MM.1S (cell line): ENCODE data around the gene NRBP1.

Experiments
- DNase-seq: peaks from one replicate; pipeline ENCODE4 v3.0.0-alpha.2; 2015
- H2AFZ ChIP-seq: fragments of 300-600 bp; sonication (generic); 2 replicates; pipeline ENCODE4 v1.6.0; 2016; ENCODE audit warnings: antibody characterized with exemption, low read length
- H3F3A ChIP-seq: fragments of 300-600 bp; sonication (generic); 2 replicates; pipeline ENCODE4 v1.6.1; 2016; ENCODE audit warnings: mild to moderate bottlenecking, antibody characterized with exemption, low read length, moderate library complexity, mixed read lengths; ENCODE audit not compliant: insufficient read depth
- H3K27ac ChIP-seq: fragments of 300-600 bp; sonication (generic); 2 replicates; pipeline ENCODE4 v1.5.1; 2016; ENCODE audit warnings: mild to moderate bottlenecking, low read length
- H3K27me3 ChIP-seq: fragments of 300-600 bp; sonication (generic); replicated peaks from 2 replicates; pipeline ENCODE4 v1.6.0; 2016; ENCODE audit warnings: low read length; ENCODE audit not compliant: insufficient read depth
- H3K36me3 ChIP-seq: fragments of 300-600 bp; sonication (generic); replicated peaks from 2 replicates; pipeline ENCODE4 v1.6.1; 2016; ENCODE audit warnings: mild to moderate bottlenecking, low read length, mixed read lengths; ENCODE audit not compliant: insufficient read depth
- H3K4me1 ChIP-seq: fragments of 300-600 bp; sonication (generic); 2 replicates; pipeline ENCODE4 v1.6.1; 2016; ENCODE audit warnings: low read length, mixed read lengths
- H3K4me2 ChIP-seq: fragments of 300-600 bp; sonication (generic); 2 replicates; pipeline ENCODE4 v1.6.0; 2016; ENCODE audit warnings: low read depth, low read length
- H3K4me3 ChIP-seq: fragments of 300-600 bp; sonication (generic); 2 replicates; pipeline ENCODE4 v1.5.1; 2016; ENCODE audit warnings: low read length, mixed read lengths
- H3K79me2 ChIP-seq: fragments of 300-600 bp; sonication (generic); 2 replicates; pipeline ENCODE4 v1.6.1; 2016; ENCODE audit warnings: mixed run types, low read length, mixed read lengths
- H3K9ac ChIP-seq: fragments of 300-600 bp; sonication (generic); 2 replicates; pipeline ENCODE4 v1.6.1; 2016; ENCODE audit warnings: low read length, mixed read lengths
- H3K9me2 ChIP-seq: fragments of 300-600 bp; sonication (generic); replicated peaks from 2 replicates; pipeline ENCODE4 v1.6.1; 2016; ENCODE audit warnings: mild to moderate bottlenecking, low read length, mixed read lengths; ENCODE audit not compliant: insufficient read depth
- H3K9me3 ChIP-seq: fragments of 300-600 bp; sonication (generic); replicated peaks from 2 replicates; pipeline ENCODE4 v1.6.1; 2016; ENCODE audit warnings: mild to moderate bottlenecking, low read length, mixed read lengths; ENCODE audit not compliant: insufficient read depth
- H4K20me1 ChIP-seq: fragments of 300-600 bp; sonication (generic); 2 replicates; pipeline ENCODE4 v1.6.1; 2016; ENCODE audit warnings: mild to moderate bottlenecking, low read length, moderate library complexity, mixed read lengths; ENCODE audit not compliant: insufficient read depth
- CTCF ChIP-seq: fragments of 300-600 bp; sonication (generic); IDR thresholded peaks from 2 replicates; pipeline ENCODE4 v1.5.1; 2016; ENCODE audit warnings: antibody characterized with exemption, low read length, mixed read lengths
- EZH2 ChIP-seq: fragments of 300-600 bp; sonication (generic); optimal IDR thresholded peaks from 2 replicates; pipeline ENCODE3; 2017; ENCODE audit warnings: low read depth, mild to moderate bottlenecking, antibody characterized with exemption, low read length, mixed read lengths
- EZH2phosphoT487 ChIP-seq: fragments of 300-600 bp; sonication (generic); IDR thresholded peaks from 2 replicates; pipeline ENCODE4 v1.6.1; 2018; ENCODE audit warnings: antibody characterized with exemption, low read length

NRBP1 gene

GRCh38 chr2:27427863-27428212 lies 593 bp upstream of the NRBP1 start:
- Histone ChIP-seq H3K4me1 (peaks cover 9% of the 10 kb centered on the region; the same call in 1 of the 2 replicates), H3K27ac (peak overlapping the region; percentile 85; the same call in 1 of the 2 replicates), H3K36me3 (no peaks in the 10 kb centered on the region), H2AFZ (peak overlapping the region; percentile 97), H3K9me3 (no peaks in the 10 kb centered on the region), H4K20me1 (no peaks in the 10 kb centered on the region), H3K4me2 (peak overlapping the region; percentile 81), H3K27me3 (no peaks in the 10 kb centered on the region), H3K9me2 (no peaks in the 10 kb centered on the region), H3K9ac (peak overlapping the region; percentile 95), H3F3A (peaks cover 19% of the 10 kb centered on the region), H3K4me3 (peak overlapping the region; percentile 88), H3K79me2 (peaks cover 38% of the 10 kb centered on the region)
- no peak for TF ChIP-seq EZH2
- no peak for TF ChIP-seq EZH2phosphoT487
- no peak for TF ChIP-seq CTCF
- DNase-seq: no peak

DNA sequence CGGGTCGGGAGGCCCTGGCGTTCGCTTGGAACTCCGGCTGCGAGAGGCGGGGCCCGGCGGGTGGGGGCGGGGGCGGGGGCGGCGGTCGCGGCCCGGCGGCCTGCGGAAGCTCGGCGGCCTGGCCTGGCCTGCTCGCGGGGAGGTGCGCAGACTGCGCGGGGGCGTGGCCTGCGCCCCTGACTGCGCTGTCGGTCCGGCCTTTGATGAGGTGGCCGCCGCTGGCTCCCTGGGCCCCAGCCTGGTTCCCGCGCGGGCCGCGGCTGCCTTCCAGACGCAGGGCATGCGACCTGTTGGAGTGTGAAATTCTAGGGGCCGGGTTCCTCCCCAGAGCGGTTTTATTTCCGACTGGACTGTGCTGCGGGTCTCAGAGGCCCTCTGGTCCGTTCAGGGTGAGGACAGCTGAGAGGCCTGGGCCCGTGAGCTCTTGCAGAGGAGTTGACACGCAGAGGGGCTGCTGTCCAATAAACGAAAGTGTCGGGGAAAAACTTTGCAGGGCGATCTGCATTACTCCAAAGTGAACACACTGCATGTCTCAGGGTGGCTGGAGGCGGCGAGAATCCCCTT lies 629 bp downstream of the NRBP1 start:
- peaks cover 19% of the 10 kb centered on the region for H3F3A ChIP-seq
- TF ChIP-seq CTCF (no peak), EZH2phosphoT487 (no peak), EZH2 (no peak)
- H2AFZ ChIP-seq: peak overlapping the region; percentile 97
- peak; percentile 90 for DNase-seq
- peaks cover 2% of the 10 kb centered on the region; the same call in 1 of the 2 replicates for H3K36me3 ChIP-seq
- no peaks in the 10 kb centered on the region for H3K27me3 ChIP-seq
- H3K4me1 ChIP-seq: peaks cover 9% of the 10 kb centered on the region; the same call in 1 of the 2 replicates
- H3K4me3 ChIP-seq: peak overlapping the region; percentile 88
- no peaks in the 10 kb centered on the region for H3K9me2 ChIP-seq
- H3K79me2 ChIP-seq: peaks cover 38% of the 10 kb centered on the region
- H3K9me3 ChIP-seq: no peaks in the 10 kb centered on the region
- H4K20me1 ChIP-seq: no peaks in the 10 kb centered on the region; the same call in 1 of the 2 replicates
- H3K9ac ChIP-seq: peak overlapping the region; percentile 95
- H3K4me2 ChIP-seq: peak overlapping the region; percentile 96
- H3K27ac ChIP-seq: peak overlapping the region; percentile 85; the same call in 1 of the 2 replicates

DNA sequence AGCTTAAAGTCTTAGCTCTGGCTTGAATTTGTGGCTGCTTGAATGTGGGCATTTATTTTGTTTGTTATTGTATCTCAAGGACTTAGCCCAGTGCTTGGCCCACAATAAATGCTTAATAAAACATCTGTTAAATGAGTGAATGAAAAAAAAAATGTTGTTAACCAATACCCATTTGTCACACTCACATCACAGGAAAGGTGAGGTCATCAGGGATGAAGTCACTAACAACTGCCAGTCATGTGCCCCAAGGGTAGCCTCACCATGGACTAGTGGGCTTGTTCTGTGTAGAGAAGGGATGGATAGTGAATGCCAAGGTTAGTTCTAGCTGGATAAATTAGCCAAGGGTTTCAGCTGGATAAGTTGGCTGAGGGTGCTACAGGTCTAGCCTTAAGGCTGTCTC lies 3.0 kb downstream of the NRBP1 start:
- Histone ChIP-seq H2AFZ (no peak overlapping the region), H3K36me3 (peaks cover 6% of the 10 kb centered on the region; the same call in 1 of the 2 replicates), H3K4me1 (peaks cover 9% of the 10 kb centered on the region; the same call in 1 of the 2 replicates), H3K27me3 (no peaks in the 10 kb centered on the region), H3K79me2 (peaks cover 38% of the 10 kb centered on the region), H4K20me1 (no peaks in the 10 kb centered on the region; the same call in 1 of the 2 replicates), H3K4me3 (no peak overlapping the region), H3K4me2 (no peak overlapping the region), H3K27ac (no peak overlapping the region), H3K9ac (no peak overlapping the region), H3K9me2 (no peaks in the 10 kb centered on the region), H3K9me3 (no peaks in the 10 kb centered on the region), H3F3A (peaks cover 19% of the 10 kb centered on the region)
- TF ChIP-seq EZH2phosphoT487 (no peak), CTCF (no peak), EZH2 (no peak)
- no peak for DNase-seq
